ENCODE measurements around the gene BCL2L12. TPM values are rescaled to one million over a fixed set of nuclear protein-coding genes. Genes with fewer than 3 reads are reported as not detected.

BCL2L12 gene
- total RNA-seq, 1 experiment from 2014 or later, result 93.9 TPM

DNA sequence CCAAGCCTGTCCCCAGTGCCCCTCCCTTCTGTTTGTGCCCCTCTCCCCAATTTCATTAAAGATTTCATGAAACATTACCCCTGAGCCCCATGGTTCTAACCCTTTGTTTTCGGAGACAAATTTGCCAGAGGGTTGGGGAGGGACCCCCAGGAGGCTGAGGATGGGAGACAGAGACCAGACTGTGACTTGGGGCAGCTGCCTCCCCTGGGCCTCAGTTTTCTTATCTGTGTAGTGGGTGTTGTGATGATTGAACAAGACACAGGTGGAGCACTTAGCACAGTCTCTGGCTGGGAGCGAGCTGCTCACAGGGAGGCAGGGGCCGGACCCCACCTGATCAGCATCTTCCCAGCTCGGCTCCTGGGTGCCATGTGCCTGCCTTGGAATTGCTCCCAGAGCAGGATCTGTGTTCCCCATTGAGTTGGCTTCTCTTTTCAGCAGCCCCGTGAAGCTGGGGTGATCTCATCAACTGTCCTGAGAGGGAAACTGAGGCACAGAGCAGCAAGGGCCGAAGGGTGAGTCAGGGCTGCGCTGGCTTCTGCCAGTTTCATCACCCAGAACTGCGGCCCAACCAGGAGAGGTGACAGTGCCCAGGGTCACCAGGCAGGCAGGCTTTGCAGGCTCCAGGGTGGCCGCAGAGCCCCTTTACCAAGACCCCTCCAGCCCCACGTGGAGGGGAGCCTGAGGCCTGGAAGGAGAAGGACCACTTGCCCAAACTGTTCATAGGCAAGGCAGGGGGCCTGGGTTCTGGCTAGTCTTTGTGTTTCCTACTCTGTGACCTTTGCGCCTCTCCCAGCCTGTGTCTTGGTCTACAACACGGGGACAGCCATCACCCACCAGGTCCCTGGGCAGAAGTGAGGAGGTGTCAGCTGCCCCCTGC lies 6.9 kb upstream of the BCL2L12 start (continued):
- no peak for TF ChIP-seq RAD21 (IDR thresholded peaks at IDR 0.05; ENCODE audit: low read depth)

GRCh38 chr19:49660338-49660961 lies 5.3 kb upstream of the BCL2L12 start:
- Histone ChIP-seq H3K9me3 (ENCODE audit: control insufficient read depth in 1 of 2, insufficient read depth in 1 of 2, low read depth in 1 of 2, low read length in 2 of 2) (no peaks in the 10 kb centered on the region), H2AFZ (ENCODE audit: low read depth, low read length, poor library complexity, severe bottlenecking) (no peak overlapping the region), H3K9ac (ENCODE audit: low read length) (no peak overlapping the region), H3K79me2 (ENCODE audit: insufficient read depth, low read length) (peaks cover 23% of the 10 kb centered on the region; the same call in 1 of the 2 replicates), H4K20me1 (ENCODE audit: insufficient read depth) (no peaks in the 10 kb centered on the region), H3K9me2 (ENCODE audit: insufficient read depth) (no peaks in the 10 kb centered on the region), H3K4me1 (ENCODE audit: control insufficient read depth in 1 of 2, insufficient read depth in 2 of 2, low read length in 2 of 2) (peaks cover 0 to 11% of the 10 kb centered on the region in 2 experiments; a peak in 3 of 4 replicates), H3K27ac (ENCODE audit: low read depth, low read length) (no peak overlapping the region), H3K4me2 (ENCODE audit: low read length) (no peak overlapping the region), H3K27me3 (ENCODE audit: insufficient read depth, low read length) (no peaks in the 10 kb centered on the region), H3K36me3 (ENCODE audit: control insufficient read depth in 1 of 2, insufficient read depth in 2 of 2, low read length in 2 of 2) (peaks cover 12 to 56% of the 10 kb centered on the region in 2 experiments; a peak in 3 of 4 replicates), H3K4me3 (replicated peaks in 1 of 2; ENCODE audit: low read depth in 1 of 2, low read length in 2 of 2) (no peak overlapping the region)
- no TSS peak for BruUV-seq (replicated peaks)
- intact Hi-C loops (cut with micrococcal nuclease), result no loop called here
- no peak for ATAC-seq
- CTCF ChIA-PET, result no interaction called here
- POLR2A ChIA-PET, result interaction anchor here (1.8 to 2.8 kb wide), 2 partner anchors 20 kb away, joined by 8 read pairs; partner anchors contain the start of genes RRAS and SCAF1
- TF ChIP-seq SRF (IDR thresholded peaks at IDR 0.05; ENCODE audit: low read depth) (no peak), POLR2A (IDR thresholded peaks at IDR 0.05; ENCODE audit: borderline replicate concordance, extremely low read depth, insufficient read depth, insufficient read length) (no peak), CBX3 (IDR thresholded peaks at IDR 0.05; ENCODE audit: low read depth) (no peak), POLR2AphosphoS5 (IDR thresholded peaks at IDR 0.05; ENCODE audit: low read depth, low read length) (no peak; the same call in 1 of the 2 replicates), ZFX (IDR thresholded peaks at IDR 0.05) (no peak), ELF1 (IDR thresholded peaks at IDR 0.05; ENCODE audit: borderline replicate concordance, low read depth) (no peak), REST (IDR thresholded peaks at IDR 0.05; ENCODE audit: low read depth) (no peak), CEBPB (IDR thresholded peaks at IDR 0.05; ENCODE audit: low read depth) (no peak), FOSL1 (IDR thresholded peaks at IDR 0.05; ENCODE audit: low read depth) (no peak), RAD21 (IDR thresholded peaks at IDR 0.05; ENCODE audit: low read depth) (no peak)
- DNase-seq (ENCODE audit: low read depth, low spot score), result no peak
- RAD21 ChIA-PET (ENCODE audit: low non-redundant PET in 1 of 2, low total read pairs in 2 of 2, uncharacterized antibody in 2 of 2, unreplicated experiment in 2 of 2), result no interaction called here
